KG1 (cell line): ENCODE results near the gene RWDD3.

Experiments used
- DNase-seq: peaks from one replicate; lab custom pipeline; 2025; lab: John Stamatoyannopoulos, UW

RWDD3 gene

GRCh38 chr1:95284420-95284819, 50.4 kb downstream of the RWDD3 start:
- DNase-seq, result no peak

DNA sequence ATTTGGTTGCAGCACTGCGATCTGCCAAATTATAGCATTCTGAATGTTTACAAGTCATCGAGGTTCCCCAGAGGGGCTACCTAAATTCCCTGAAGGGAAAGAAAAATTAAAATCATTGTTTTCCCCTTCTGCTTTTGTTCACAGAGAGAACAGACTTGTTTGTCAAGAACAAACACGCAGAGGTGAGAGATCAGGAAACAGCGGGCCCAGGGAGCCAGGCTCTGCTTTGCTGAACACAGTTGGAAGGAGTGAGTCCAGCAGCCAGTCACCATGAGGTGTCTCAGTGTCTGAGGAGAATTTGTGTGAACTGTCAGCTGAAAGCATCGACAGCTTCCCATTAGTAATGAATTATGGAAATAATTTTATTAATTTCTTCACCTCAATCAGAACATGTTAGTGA, 52.5 kb downstream of the RWDD3 start:
- no peak for DNase-seq

DNA sequence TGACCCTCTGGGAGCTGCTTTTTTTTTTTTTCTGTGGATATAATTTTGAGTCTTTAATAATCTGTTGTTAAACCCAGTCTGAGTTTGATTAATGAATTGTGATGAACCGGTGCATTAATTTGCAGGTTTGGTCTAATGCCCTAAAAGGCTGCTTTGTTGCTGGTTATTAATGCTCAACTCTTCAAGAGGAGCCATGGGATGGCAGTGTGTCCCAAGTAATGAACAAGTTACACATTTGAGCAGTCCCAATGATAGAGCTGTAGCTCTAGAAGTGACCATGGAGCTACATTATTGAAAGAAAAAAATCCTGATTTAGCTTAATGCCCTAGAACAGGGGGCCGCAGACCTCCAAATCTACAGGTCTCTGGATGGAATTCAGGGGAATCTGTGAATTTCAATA, 53.1 kb downstream of the RWDD3 start:
- no peak for DNase-seq

DNA sequence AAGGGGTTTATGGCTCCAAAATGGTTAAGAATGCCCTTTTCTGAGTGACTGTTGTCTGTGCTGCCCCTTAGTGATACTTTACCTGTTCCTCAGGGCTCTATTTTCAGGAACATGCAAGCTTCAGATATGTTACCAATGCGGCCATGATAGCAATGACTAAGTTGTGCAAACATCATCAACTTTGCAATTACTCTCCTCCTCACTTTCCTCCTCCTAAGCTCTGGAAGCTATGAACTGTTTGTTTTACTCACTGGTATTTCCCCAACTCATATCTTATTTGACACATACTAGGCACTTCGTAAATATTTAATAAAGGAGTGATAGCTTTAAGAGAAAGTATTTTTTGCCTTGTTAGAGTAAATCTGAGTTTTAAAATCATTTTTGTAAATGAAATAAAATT, 53.8 kb downstream of the RWDD3 start:
- no peak for DNase-seq
